ENCODE measurements around the gene IL12A.

The IL12A gene

DNA sequence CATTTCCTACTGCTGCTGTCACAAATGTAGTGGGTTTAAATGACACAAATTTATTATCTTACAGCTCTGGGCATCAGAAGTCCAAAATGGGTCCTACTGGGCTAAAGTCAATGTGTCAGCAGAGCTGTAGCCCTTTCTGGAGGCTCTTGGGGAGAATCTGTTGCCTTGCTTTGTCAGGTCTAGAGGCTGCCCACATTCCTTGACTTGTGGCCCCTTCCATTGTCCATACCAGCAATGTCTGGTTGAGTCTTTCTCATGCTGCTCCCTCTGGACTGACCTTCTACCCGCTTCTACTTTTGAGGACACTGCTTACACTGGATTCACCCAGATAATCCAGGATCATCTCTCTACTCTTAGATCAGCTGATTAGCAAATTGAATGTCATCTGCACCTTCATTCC lies 3.0 kb downstream of the IL12A start:
- no peak for DNase-seq

- no peak for DNase-seq
These were observed 4.0 kb downstream of the IL12A start for GRCh38 chr3:159992589-159992988.

GRCh38 chr3:159994182-159994581 lies 5.5 kb downstream of the IL12A start:
- DNase-seq = no peak

DNA sequence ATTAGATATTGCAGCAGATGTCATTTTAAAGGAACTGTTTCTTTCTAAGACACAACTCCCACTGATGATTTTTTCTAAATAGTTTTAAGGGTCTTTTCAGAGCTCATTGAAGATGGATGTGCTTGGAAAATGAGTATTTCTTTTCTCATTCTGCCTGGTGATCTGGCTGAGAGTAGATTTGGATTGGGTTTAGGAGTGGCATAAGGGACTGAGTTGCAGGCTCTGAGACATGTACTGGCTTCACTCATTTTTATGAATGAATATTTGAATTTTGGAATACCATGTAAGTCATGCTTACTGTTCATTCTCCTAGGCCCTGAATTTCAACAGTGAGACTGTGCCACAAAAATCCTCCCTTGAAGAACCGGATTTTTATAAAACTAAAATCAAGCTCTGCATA lies 6.5 kb downstream of the IL12A start:
- DNase-seq = no peak

GRCh38 chr3:159996018-159996417 lies 7.4 kb downstream of the IL12A start:
- DNase-seq = no peak

- DNase-seq = no peak
These were observed 8.3 kb downstream of the IL12A start for GRCh38 chr3:159996959-159997358.

DNA sequence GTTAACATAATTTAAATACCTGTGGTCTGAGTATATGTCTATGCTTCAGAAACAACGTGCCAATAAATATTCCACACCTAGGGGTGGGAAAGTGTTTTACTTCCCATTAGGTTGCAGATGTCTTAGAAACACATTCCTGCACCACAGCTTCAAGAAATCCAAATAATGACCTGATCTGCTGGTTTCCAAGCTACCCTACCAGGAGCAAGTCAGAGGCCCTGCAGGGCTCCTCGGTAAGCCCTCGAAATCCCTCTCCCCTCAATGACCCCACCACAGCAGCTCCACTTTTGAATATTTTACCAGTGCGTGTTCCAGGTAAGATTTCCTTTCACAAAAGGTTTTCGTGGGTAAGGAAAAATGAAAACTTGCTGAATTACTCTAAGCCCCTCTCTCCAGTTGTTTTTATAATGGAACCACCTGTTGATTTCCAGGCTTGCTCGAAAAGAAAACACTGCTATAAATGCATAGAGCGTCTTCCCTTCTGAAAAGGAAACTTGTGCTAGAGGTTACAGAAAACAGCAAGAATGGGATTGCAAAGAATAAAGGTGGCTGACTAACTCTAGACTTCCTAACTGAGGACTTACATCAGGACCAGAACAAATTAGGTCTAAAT lies 12.6 kb downstream of the IL12A start:
- DNase-seq = no peak

- DNase-seq = no peak
These were observed 13.4 kb downstream of the IL12A start for GRCh38 chr3:160001850-160002623.

GRCh38 chr3:160003520-160004128 lies 15.0 kb downstream of the IL12A start:
- DNase-seq = peak; percentile 73

- no peak for DNase-seq
These were observed 16.4 kb downstream of the IL12A start for GRCh38 chr3:160005004-160005403.

DNA sequence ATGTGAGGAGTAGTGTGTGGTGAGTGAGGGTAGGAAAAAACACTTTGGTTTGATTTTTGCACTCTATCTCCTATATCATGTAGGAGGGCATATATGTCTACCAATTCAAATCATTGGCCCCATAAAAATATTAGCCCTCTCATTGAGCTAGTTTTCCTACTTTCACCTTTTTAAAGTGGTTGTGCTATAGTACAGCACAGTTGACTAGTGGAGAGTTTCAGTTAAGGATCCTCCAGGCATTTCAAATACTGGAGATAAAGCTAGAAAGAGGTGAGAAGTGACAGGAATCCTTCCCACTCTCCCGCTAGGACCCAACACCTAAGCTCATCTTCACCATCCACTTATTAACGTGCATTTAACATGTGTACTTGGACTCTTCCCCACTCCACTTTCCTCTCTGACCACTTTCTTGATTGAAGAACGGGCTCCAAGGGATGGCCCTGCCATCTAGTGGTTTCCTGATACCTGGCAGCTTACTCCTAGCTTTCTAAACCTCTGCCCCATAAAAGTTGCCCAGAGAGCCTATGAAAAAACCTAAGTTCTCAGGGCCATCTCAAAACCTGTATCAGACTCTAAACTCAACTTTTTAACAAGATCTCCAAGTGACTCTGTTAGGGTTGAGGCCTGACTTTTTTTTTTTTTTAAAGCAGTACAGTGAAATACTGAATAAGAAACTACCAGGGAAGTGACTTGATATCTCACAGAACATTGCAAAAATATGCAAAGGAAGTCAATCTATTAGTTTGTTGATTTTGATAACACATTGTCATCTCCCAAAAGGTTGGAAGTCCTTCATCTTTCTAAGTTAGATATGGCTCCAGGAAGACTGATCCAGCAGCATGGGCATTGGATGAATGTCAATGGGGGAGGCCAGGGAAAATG lies 17.9 kb downstream of the IL12A start:
- DNase-seq = no peak

- no peak for DNase-seq
These were observed 20.3 kb downstream of the IL12A start for GRCh38 chr3:160008961-160009360.

- DNase-seq = no peak
These were observed 20.9 kb downstream of the IL12A start for GRCh38 chr3:160009525-160009924.

GRCh38 chr3:160010578-160010977 lies 21.9 kb downstream of the IL12A start:
- DNase-seq = no peak

GRCh38 chr3:160012108-160012507 lies 23.5 kb downstream of the IL12A start:
- DNase-seq = no peak

DNA sequence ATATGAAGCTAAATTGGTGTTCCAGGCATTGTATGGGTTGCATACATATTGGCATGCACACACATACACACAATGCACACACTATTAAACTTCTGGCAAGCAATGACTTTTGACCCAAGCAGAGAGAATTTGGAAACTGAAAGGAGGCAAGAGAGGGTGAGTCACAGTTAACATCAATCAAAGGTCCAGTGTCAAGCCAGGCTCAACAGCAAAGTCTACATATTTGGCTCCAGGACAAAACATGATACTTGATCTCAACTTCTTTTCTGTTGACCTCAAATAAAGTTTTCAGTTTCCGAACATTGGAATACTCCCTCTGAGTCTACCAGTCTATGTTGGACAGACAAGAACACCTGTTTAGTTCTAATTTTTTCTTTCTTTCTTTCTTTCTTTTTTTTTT lies 28.3 kb downstream of the IL12A start:
- DNase-seq = no peak

DNA sequence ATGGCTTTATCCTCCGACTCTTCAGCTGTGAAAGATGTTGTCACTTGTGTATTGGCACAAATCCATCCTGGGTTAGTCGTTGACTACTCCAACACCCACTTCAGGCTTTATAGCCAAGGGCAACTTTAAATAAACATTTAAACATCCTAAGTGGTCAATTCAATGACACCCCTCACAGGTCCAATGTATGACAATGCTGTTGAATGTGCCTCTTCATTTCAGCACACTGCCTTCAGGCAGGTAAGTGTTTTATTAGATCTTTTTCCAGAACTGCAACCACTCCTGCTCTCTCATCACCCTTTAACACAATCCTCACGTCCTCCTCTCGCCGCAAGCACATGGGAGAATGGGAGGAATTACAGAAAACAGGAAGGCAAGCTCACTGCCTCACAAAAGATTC lies 30.3 kb downstream of the IL12A start:
- no peak for DNase-seq

- DNase-seq = no peak
These were observed 31.5 kb downstream of the IL12A start for GRCh38 chr3:160020057-160020711.

- DNase-seq = no peak
These were observed 33.4 kb downstream of the IL12A start for GRCh38 chr3:160022068-160022467.

GRCh38 chr3:160023476-160023875 lies 34.8 kb downstream of the IL12A start:
- DNase-seq = no peak

DNA sequence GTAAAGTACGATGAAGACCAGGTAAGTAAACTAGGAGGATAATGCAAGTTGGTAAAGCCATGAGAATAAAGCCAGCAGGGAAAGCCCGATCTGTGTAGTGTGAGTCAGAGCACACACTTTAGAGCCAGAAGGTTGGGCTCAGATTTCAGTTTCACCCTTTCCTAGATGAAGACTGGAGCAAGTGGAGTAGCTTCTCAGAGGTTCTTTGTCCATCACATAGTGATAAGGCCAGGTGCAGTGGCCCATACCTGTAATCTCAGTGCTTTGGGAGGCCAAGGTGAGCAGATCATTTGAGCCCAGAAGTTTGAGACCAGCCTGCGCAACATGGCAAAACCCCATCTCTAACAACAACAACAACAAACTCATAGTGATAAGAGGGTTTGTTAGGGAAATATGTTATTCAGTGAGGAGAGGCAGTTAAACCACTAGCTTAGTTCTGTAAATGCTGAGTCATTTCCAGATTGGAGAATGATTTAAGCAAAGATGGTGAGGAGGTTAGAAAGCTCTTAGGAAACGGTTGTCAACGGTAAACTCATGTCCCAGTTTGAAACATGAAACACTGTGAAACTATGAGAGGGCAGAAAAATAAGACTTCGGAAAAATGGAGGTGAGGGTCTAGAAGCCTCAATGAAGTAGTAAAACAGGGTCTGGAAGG lies 39.0 kb downstream of the IL12A start:
- DNase-seq = no peak

DNA sequence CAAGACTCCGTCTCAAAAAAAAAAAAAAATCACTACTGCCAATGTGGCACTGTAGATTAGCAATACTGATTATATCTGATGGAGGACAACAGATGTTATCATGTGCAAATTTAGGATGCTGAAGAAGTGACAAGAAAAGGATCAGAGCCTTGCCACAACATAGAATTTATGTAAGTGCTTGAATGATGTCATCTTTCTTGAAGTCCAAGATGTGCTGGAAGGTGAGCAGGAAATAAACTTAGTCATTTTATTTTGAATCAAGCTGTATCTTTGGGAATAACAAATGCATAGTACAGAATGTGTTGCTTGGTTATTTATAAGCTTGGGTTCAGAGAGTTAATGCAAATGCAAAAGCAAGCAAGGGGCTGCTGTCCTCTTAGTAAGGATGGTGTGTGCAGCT lies 47.1 kb downstream of the IL12A start:
- DNase-seq = no peak
